Measurements from ENCODE around the gene ARHGEF7.
"Not testable (repeated sequence)": the region's sequence is repeated elsewhere in the genome, so short reads cannot be mapped to it uniquely, and the experiment has no call there.

ARHGEF7 gene

DNA sequence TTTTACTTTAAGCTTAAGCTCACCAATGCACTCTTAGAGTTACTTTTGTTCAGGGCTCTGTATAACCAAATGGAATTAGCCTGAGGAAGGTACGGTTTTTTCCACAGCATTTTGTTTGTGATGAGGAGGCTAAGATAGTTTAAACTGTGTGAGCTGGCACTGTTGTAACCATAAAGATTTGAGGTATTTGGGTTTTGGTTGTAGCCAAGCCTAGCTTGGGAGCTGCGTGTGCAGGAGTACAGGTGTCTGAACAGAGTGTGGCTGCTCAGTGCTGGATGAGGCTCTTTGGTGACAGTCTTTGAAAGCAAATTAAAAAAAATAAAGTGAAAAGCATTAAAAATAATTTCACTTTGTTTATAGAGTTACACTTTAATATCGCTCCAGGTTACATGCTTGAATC lies 56.0 kb downstream of the ARHGEF7 start:
- DNase-seq (ENCODE audit: low read depth), result no peak

DNA sequence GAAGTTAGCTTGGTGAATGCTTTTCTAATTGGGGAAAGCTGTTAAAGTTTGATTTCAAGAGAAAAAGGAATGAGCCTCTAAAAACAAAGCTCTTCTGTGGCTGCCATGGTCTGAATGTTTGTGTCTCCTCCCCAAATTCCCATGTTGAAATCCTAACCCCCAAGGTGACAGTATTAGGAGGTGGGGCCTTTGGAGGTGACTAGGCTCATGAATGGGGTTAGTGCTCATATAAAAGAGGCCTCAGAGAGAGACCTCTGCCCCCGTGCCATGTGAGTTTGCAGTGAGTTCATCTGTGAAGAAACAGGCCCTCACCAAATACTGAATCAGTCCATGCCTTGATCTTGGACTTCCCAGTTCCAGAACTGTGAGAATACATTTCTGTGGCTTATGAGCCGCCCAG lies 56.5 kb downstream of the ARHGEF7 start:
- no peak for DNase-seq (ENCODE audit: low read depth)

DNA sequence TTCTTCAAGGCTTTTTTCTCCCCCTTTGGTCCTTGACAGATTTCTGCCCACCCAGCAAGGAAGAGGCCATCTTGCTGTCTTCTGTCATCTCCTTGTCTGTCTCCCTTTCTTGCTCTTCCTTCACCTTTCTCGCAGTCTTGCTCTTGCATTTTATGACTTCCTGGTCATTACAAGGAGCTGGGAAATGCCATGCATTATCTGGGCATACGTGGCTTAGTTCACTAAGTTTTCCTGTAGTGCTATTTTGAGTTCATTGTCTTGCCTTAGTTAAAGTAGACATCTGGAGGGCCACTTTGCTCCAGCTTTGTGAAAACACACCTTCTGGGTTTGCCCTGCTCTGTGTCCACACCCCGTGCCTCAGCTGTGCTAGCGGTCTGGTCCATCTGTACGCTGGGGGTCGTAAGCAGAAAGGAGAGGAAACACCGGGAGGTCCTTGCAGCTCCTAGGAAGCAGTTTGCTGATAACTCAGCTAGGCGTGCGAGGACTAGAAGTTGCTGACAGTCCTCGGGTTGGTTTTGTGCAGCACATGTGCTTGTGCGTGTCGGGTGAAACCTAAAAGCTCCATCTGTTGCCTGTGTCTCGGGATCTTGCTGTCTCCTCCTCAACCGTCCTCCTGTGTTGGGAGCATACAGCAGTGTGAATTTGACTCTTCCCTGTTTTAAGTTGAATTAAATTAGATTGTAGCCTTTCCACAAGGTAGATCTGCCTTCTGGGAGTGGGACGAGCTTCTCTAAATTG lies 59.4 kb downstream of the ARHGEF7 start:
- no peak for DNase-seq (ENCODE audit: low read depth)

DNA sequence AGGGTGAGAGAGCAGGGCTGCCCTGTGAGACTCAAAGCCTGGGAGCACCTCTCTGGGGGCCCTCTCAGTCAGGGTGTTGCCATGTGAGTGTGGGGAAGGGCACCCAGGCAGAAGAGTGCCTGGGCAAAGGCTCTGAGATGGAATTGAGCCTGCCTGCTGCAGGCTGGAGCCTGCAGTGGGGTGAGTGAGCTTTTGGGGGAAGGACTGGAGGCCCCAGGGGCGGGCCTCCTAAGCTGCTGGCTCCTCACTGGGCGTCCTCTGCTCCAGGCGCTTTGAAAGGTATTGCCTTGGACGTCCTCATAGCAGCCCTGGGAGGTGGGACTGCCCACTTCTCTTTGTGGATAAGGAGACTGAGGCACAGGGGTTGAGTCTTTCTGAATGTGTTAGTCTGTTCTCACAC lies 60.3 kb downstream of the ARHGEF7 start:
- DNase-seq (ENCODE audit: low read depth), result no peak

DNA sequence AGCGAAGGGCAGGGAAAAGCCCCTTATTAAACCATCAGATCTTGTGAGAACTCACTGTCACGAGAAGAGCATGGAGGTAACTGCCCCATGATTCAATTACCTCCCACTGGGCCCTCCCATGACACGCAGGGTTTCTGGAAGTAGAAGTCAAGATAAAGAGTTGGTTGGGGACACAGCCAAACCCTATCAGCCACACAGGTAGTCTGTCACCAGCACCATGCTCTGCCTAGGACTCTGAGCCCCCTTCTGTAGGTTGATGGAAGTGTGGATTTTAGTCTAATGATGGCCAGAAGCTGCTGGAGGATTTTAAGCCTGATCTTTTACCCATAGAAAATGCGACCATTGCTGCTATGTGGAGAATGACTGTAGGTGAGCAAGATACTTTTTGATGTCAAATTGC lies 60.8 kb downstream of the ARHGEF7 start:
- DNase-seq (ENCODE audit: low read depth), result no peak

DNA sequence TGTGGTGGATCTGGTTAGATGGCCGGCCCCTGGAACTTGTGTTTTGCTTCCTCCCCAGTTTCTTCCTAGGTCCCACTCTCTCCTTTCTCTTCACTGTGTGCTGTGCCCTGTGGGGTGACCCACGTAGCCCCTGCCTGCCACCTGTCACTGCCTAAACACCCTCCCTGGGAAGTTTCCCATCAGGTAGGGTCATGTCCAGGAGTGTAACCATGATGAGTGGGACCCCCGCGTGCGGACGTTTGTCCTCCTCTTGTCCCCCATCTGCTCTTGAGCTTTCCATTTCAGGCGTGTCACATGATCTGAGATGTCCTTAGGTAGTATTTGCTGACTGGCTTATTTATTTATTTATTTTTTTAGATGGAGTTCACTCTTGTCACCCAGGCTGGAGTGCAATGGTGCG lies 61.3 kb downstream of the ARHGEF7 start:
- no peak for DNase-seq (ENCODE audit: low read depth)

DNA sequence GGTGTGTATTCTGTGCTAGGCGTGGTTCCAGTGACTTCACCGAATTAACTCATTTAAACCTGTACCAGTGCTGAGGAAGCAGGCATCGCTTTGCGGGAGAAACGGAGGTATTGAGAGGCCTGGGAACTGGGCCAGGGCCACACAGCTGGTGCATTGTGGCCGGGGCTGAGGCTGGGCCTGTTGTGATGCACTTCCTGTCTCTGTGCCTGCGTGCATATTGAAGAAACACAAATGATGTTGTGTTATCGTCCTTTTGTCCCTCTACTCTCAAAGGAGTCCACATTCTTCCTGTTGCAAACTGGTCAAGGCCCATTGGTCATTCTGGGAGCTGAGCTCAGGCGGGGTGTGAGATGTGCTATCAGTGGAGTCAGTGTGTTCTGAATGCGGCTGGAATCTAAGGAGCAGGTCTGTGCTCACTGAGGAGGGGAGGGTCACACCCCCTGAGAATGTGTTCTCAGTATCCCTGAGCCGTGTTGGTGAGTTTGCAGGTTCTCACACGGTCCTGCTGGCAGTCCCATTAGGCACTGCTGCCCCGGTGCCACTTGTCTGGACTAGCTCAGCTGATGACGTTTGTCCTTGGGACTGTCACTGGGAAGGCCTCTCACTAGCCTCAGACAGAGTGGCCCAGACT lies 62.1 kb downstream of the ARHGEF7 start:
- DNase-seq (ENCODE audit: low read depth), result no peak

DNA sequence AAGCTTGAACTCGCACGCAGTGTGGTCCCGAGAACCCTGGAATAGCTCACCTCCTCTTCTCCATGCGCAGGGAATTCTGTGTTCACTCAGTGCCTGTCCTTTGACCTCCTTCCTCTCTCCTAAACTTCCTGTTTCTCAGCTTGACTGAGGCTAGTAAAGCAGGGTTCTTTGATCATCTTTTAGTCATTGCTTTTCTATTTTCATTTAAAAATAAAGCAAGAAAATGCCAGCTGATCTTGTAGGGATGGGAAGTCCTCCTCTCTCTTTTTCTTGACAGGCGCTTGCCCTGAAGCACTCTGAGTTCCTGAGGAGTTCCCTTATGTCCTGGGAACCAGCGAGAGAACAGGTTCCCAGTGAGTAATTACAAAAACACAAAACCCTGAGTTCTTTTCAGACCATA lies 62.8 kb downstream of the ARHGEF7 start:
- no peak for DNase-seq (ENCODE audit: low read depth)

DNA sequence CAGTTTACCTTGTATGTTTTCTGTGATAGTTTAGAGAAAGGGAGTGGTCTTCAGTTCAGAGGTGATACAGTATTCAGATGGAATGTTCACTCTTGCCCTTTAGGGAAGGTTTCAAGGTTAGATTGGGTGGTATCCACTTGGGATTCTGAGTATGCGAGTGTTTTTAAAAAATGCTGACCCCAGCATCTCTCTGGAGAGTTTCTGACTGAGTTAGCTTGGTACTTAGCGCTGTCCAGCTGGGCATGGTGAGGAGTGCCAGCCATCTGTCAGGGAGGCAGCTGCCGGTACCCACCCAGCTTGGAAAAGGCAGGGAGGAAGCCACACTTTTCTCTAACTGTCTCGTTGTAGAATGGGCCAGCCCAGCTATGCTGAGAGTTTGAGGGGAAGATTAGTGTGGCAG lies 63.3 kb downstream of the ARHGEF7 start:
- DNase-seq (ENCODE audit: low read depth), result no peak

DNA sequence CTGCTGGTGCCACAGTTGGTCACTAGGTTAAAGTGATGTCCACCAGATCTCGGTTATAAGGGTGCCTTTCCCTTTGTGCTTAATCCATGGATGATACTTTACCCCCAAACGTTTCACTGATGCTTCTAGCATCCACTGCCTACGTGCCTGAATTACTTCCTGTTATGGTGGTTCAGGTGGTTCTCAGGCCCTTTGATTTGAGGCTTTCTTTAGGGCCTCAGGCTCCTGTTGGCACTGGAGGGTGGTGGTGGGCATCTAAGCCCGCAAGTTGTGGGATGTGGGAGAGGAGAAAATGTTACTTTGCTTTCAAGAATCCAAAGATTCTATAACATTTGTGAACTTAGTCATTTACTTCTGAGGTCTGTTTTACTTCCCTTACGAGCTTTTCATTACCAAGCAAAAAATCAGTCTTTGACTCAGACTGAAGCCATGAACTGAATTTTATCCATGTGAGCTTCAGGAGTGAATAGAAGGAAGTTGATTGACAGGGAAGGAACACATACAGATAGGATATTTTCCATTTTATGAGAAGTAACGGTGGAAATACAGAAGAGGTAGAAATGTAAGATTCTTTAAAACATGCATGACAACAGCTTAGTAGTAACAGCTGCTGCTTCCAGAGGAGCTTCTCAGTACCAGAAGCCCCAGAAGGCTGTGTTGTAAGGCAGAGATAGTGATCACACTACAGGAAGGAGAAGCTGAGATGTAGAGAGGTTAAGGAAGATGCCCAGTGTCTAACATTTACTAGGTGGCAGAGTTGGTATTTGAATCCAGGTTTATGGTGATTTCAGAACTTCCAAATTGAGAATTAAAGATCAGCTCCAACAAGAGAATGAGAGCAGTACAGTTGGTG lies 65.0 kb downstream of the ARHGEF7 start:
- DNase-seq (ENCODE audit: low read depth), result no peak

DNA sequence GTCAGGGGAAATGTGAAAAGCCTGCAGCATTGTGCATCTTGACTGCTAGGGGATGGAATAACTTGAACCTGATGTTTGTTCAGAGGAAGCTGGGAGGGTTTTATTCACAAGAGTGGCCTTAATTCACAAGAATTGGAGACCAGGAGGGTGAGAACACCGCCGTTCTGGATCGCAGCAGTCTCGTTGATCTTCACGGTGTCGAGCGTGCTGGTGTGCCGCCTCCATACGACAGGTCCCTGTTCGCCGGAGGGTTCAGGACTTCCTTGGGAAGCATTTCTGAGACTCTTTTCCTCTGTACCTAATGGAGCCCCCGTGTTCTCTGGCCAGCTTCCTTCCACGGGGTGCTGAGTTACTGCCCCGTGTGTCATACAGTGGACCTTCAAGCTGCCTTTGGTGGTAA lies 66.9 kb downstream of the ARHGEF7 start:
- DNase-seq (ENCODE audit: low read depth), result no peak

DNA sequence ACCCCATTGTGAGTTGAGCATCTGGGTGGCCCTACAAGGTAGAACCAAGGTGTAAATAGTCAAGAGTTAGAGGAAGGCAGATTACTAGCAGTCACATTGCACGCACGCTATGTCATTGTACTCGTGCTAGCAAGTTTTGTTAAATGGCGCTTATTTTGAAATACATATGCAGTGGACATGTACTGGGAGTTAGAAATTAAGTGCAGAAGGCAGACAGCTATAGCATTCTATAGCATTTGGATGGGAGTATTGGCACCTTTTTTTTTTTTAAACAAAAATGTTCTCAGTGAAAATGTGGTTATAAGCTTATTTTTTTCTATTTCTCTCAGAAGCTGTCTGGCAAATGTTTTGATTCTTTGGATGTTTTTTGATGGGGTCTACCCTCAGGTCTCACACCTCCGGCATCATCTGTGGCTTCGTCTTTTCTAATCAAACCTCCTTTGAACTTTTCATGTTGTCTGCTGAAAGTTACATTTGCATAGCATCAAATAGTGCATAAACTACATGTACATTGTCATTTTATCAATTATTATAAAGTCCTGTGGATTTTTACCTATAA lies 68.1 kb downstream of the ARHGEF7 start:
- DNase-seq (ENCODE audit: low read depth), result no peak

DNA sequence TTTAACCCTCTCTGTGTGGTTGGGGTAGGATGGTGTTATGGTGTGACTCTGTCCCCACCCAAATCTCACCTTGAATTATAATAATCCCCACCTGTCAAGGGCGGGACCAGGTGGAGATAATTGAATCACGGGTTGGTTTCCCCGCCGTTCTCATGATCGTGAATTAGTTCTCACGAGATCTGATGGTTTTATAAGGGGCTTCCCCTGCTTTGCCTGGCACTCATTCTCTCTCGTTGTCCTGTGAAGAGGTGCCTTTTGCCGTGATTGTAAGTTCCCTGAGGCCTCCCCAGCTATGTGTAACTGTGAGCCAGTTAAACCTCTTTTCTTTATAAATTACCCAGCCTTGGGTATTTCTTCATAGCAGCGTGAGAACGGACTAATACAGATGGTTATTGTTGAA lies 68.8 kb downstream of the ARHGEF7 start:
- no peak for DNase-seq (ENCODE audit: low read depth)

DNA sequence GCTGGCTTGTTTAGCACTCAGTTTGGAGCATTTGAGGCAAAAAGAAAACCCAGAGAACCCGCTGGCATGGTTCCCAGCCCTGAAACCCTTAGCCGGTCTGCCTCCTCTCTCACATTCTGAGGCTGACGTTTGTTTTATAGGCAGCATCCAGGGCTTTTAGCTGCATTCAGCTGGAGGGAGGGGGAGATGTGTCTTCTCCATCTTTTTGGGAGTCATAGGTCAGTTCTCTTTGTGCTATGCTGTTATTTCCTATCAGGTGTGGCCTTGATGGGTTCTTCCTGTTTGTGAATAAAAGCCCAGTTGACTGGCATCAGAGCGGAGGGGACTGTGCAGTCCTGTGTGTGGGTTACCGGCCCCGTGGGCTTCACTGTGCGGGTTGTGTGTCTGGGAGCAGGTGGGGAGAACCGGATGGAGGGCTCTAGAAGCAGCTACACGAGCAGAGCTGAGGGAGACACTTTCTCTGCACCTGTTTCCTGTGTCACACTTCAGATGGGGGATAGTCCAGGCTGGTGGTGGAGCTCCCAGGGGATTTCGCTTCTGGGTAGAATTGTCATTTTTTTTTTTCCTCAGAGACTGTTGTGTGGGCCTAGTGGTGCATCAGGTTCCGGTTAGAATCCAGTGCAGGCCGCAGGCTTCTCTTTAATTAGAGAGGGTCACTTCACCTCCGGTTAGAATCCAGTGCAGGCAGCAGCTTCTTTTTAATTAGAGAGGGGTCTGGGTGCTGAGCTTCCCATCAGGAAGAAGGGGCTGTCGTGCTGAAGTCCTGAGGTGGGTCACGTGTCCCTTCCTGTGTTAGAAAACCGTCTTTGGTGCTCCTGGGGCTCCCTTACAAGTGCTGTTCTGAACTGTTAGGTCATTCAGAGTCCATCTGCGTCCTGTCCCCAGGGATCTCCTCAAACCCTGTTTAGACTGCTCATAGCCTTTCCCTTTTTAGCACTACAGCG lies 69.6 kb downstream of the ARHGEF7 start:
- DNase-seq (ENCODE audit: low read depth), result no peak

DNA sequence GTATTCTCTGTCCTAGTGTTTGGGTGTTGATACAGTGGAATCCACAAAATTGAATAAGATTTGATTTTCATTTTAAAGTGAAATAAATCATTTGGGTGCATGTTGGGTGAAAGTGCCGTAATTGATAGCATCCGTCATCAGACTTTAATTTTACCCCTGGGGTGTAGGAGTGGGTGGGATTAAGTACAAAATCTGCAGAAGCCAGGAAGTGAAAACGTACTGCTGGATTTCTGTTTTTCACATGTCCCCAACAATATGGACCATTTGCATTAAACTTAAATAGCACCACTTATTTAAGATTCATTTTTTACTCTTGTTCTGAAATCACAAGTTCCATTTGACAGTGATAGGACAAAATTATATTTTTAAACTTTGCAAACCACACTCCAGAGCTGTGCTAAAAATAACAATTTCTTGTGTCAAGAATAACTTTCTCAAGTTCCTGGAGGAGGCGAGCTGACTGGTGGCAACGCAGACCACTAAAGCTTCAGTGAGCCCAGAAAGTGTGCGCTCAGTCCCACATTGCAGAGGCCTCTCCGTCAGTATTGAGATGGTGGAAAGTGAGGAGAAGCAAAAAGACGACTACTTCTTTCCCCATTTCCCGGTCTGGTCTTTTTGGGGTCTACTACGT lies 71.3 kb downstream of the ARHGEF7 start:
- DNase-seq (ENCODE audit: low read depth), result no peak

DNA sequence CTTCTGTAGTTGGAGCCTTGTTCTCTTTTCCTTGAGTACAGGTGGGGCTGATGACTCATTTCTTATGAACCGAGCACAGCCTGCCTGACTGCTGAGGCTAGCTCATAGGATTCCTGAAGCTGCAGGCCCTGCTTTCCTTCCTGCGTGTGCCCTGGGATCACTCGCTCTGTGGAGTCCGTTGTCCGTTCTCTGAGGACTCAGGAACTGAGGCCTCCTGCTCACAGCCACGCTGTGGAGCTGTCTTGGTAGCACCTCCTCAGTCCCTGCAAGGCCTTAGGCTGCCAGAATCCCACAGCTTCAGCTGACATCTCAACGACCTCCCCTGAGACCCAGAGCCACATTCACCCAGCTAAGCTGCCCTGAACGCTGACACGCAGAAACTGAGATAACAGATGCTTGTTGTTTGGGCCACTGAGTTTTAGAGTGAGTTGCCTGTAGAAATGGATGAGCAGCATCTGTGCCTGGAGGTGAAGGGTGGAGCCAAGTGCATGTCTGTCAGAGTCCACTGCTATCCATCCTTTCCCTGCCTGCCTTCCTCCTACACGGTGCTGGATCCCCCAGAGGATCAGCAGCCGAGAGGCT lies 72.9 kb downstream of the ARHGEF7 start:
- no peak for DNase-seq (ENCODE audit: low read depth)

DNA sequence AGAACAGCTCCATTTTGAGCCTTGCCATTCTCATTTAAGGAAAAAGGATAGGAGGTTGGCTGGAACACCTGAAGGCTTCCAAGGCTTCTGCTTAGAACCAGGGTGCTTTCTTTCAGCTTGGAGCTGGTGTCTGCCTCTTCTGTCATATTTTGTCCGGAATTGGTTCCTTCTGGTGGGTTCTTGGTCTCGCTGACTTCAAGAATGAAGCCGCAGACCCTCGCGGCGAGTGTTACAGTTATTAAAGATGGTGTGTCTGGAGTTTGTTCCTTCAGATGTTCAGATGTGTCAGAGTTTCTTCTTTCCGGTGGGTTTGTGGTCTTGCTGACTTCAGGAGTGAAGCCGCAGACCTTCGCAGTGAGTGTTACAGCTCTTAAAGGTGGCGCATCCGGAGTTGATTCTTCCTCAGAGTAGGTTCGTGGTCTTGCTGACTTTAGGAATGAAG lies 74.0 kb downstream of the ARHGEF7 start:
- not testable (repeated sequence) for DNase-seq (ENCODE audit: low read depth)

DNA sequence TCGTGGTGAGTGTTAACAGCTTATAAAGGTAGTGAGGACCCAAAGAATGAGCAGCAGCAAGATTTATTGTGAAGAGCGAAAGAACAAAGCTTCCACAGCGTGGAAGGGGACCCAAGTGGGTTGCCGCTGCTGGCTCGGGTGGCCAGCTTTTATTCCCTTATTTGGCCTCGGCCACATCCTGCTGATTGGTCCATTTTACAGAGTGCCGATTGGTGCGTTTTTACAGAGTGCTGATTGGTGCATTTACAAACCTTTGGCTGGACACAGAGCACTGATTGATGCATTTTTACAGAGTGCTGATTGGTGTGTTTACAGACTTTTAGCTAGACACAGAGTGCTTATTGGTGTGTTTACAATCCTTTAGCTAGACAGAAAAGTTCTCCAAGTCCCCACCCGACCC lies 74.4 kb downstream of the ARHGEF7 start:
- DNase-seq (ENCODE audit: low read depth), result not testable (repeated sequence)

DNA sequence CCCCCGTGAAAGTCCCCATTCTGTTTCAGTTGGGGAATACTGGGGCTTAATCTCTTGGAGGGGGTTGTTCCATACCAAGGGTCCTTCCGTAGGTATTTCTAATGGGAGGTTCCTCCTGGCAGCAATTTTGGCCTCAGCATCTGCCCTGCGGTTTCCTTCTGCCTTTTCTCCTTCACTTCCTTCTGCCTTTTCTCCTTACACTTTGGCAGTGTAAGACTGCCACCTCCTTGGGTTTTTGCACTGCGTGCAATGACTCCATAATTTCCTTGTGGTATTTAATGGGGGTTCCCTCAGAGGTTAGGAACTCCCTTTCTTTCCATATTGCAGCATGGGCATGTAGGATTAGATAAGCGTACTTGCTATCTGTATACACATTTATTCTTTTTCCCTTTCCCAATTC lies 78.1 kb downstream of the ARHGEF7 start:
- DNase-seq (ENCODE audit: low read depth), result not testable (repeated sequence)

DNA sequence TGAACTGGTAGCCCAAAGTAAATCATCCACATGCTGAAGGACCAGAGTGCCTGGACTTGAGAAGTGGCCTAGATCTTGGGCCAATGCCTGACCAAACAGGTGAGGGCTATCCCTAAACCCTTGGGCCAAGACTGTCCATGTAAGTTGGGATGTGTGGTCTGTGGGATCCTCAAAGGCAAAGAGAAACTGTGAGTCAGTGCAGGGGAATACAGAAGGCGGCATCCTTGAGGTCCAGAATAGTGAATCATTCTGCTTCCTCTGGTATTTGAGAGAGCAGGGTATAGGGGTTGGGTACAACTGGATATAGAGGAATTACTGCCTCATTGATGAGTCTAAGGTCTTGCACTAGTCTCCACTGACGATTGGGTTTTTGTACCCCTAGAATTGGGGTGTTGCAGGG lies 79.5 kb downstream of the ARHGEF7 start:
- DNase-seq (ENCODE audit: low read depth), result peak; percentile 57
